Endothelial cell of umbilical vein (primary cell): Measurements from ENCODE around the gene AGFG2. TPM values are rescaled to one million over a fixed set of nuclear protein-coding genes. Genes with fewer than 3 reads are reported as not detected.

Source experiments
- BruUV-seq: library from RNA; stranded (reverse); fragments of 400-500 nt; replicated peaks from 2 replicates; lab custom pipeline; 2021; lab: Mats Ljungman, UMichigan
- CTCF ChIA-PET: fragments of 300-600, 350-600 bp; sonication (Branson Sonifier 250); formaldehyde crosslinking; loops from one replicate; lab custom pipeline; 2021; ENCODE audit warnings: antibody characterized with exemption, inconsistent platforms; lab: Charles Lee
- POLR2A ChIA-PET: fragments of 300-600, 350-600 bp; sonication (Branson Sonifier 250); formaldehyde crosslinking; loops from one replicate; lab custom pipeline; 2021; ENCODE audit warnings: antibody characterized with exemption, inconsistent platforms; lab: Charles Lee
- DNase-seq: peaks from one replicate; pipeline ENCODE4 v3.0.0-alpha.2; 2011; ENCODE audit warnings: low read depth, low spot score
- FAIRE-seq: peaks from 2 replicates; lab custom pipeline; 2011; peaks lifted over from hg19 to GRCh38; lab: Jason Lieb, UNC
- H2AFZ ChIP-seq: 2 replicates; pipeline ENCODE4 v1.6.0; 2012; ENCODE audit warnings: low read depth, low read length, control low read depth, inconsistent platforms
- H3K27ac ChIP-seq: 2 replicates; pipeline ENCODE4 v1.5.1; 2011; ENCODE audit warnings: low read depth, mild to moderate bottlenecking, control low read depth, low read length, moderate library complexity; ENCODE audit not compliant: insufficient read depth
- H3K27me3 ChIP-seq, 2 experiments: 2 replicates each; pipeline versions ENCODE4 v1.6.0 to v1.6.1; 2011; ENCODE audit warnings: low read length in 2 of 2, mixed read lengths in 1 of 2; ENCODE audit not compliant: control insufficient read depth in 2 of 2, insufficient read depth in 2 of 2
- H3K36me3 ChIP-seq, 2 experiments: 2 replicates in 1 of 2; 3 replicates in 1 of 2; pipeline ENCODE4 v1.5.1; 2011; ENCODE audit warnings: low read length in 2 of 2, mild to moderate bottlenecking in 1 of 2, moderate library complexity in 1 of 2; ENCODE audit not compliant: control insufficient read depth in 2 of 2, insufficient read depth in 2 of 2; ENCODE audit errors: extremely low read depth in 1 of 2
- H3K4me1 ChIP-seq: 3 replicates; pipeline ENCODE4 v1.5.1; 2011; ENCODE audit warnings: mild to moderate bottlenecking, low read length; ENCODE audit not compliant: control insufficient read depth, insufficient read depth; ENCODE audit errors: extremely low read depth
- H3K4me2 ChIP-seq: 2 replicates; pipeline ENCODE4 v1.6.1; 2011; ENCODE audit warnings: low read length, control low read depth, mixed read lengths; ENCODE audit not compliant: insufficient read depth
- H3K4me3 ChIP-seq, 3 experiments: fragments of 200-600 bp in 1 of 3; sonication (generic), shearing (Covaris generic) in 1 of 3; replicated peaks in 1 of 3; 2 replicates each; pipeline ENCODE4 v1.5.1; 2011 to 2016; ENCODE audit warnings: control low read depth in 3 of 3, low read length in 3 of 3, mild to moderate bottlenecking in 2 of 3, inconsistent platforms in 1 of 3, low read depth in 1 of 3, moderate library complexity in 1 of 3; ENCODE audit not compliant: insufficient read depth in 1 of 3
- H3K79me2 ChIP-seq: 2 replicates; pipeline ENCODE4 v1.6.0; 2012; ENCODE audit warnings: low read length, inconsistent platforms; ENCODE audit not compliant: control insufficient read depth, insufficient read depth
- H3K9ac ChIP-seq: replicated peaks from 2 replicates; pipeline ENCODE3; 2011; ENCODE audit warnings: low read length, control low read depth; ENCODE audit not compliant: insufficient read depth; ENCODE audit errors: extremely low read depth
- H3K9me1 ChIP-seq: replicated peaks from 3 replicates; pipeline ENCODE4 v1.6.0; 2011; ENCODE audit warnings: mild to moderate bottlenecking, low read length; ENCODE audit not compliant: control insufficient read depth, insufficient read depth; ENCODE audit errors: extremely low read depth
- H3K9me3 ChIP-seq: replicated peaks from 2 replicates; pipeline ENCODE4 v1.5.1; 2012; ENCODE audit warnings: low read length, inconsistent platforms; ENCODE audit not compliant: control insufficient read depth, insufficient read depth
- H4K20me1 ChIP-seq: replicated peaks from 2 replicates; pipeline ENCODE3; 2011; ENCODE audit warnings: mild to moderate bottlenecking, low read length; ENCODE audit not compliant: control insufficient read depth, insufficient read depth; ENCODE audit errors: extremely low read depth
- EZH2 ChIP-seq: IDR thresholded peaks from 2 replicates; pipeline ENCODE4 v1.6.1; 2012; ENCODE audit warnings: borderline replicate concordance, low read depth, mild to moderate bottlenecking, moderate library complexity, low read length, inconsistent platforms; ENCODE audit not compliant: severe bottlenecking
- FOS ChIP-seq: IDR thresholded peaks from 2 replicates; pipeline ENCODE4 v1.6.1; 2011; ENCODE audit warnings: mild to moderate bottlenecking, low read length, moderate library complexity, borderline replicate concordance; ENCODE audit not compliant: insufficient read depth
- JUN ChIP-seq: IDR thresholded peaks from 2 replicates; pipeline ENCODE4 v1.6.1; 2011; ENCODE audit warnings: borderline replicate concordance, low read depth; ENCODE audit not compliant: insufficient read length, insufficient read depth
- MYC ChIP-seq: IDR thresholded peaks from one replicate; pipeline ENCODE4 v1.6.1; 2011; ENCODE audit warnings: mild to moderate bottlenecking, low read depth, low read length
- dilution Hi-C: fragments of 300-500 bp; cut with MboI; formaldehyde crosslinking; loops from one replicate; pipeline ENCODE4 v1.15.0; 2019; ENCODE audit warnings: low sequenced_read_pairs; ENCODE audit not compliant: extremely low pct_ligation_motif_present
- intact Hi-C: fragments of 100-400 bp; cut with micrococcal nuclease; formaldehyde crosslinking; loops from one replicate; pipeline ENCODE4 v1.10.0; 2022
- polyA plus RNA-seq, 4 experiments: library from polyadenylated mRNA; depleted of rRNA in 3 of 4; stranded (reverse) in 3 of 4; unstranded in 1 of 4; fragments of >200 nt; gene quantifications; 2 replicates each; pipeline versions ENCODE4 v1.2.1 to v1.2.3, GENCODE V29; 2011 to 2012; ENCODE audit warnings: missing spikeins in 1 of 4
- total RNA-seq: library from RNA; stranded (reverse); gene quantifications from 2 replicates; pipeline ENCODE4 v1.2.3, GENCODE V29; 2021
- TF ChIP-seq, protein P1 (sequence below), 2 donors: IDR thresholded peaks; 1 replicate in 1 of 2; 2 replicates in 1 of 2; pipeline ENCODE4 v1.5.1; 2011; ENCODE audit warnings: low read length in 2 of 2, mild to moderate bottlenecking in 2 of 2, moderate library complexity in 2 of 2, control low read depth in 1 of 2, inconsistent platforms in 1 of 2, low read depth in 1 of 2; ENCODE audit not compliant: insufficient read depth in 1 of 2; ENCODE audit errors: extremely low read depth in 1 of 2
- TF ChIP-seq, protein P2 (sequence below): IDR thresholded peaks from 2 replicates; pipeline ENCODE4 v1.6.1; 2011; ENCODE audit not compliant: insufficient read depth, insufficient read length

Gene AGFG2
- total and polyA plus RNA-seq, 2 donors (not counting 3 experiments of a cell fraction or from before 2014, with no cell fraction given) = 33.6 to 44.6 TPM

DNA sequence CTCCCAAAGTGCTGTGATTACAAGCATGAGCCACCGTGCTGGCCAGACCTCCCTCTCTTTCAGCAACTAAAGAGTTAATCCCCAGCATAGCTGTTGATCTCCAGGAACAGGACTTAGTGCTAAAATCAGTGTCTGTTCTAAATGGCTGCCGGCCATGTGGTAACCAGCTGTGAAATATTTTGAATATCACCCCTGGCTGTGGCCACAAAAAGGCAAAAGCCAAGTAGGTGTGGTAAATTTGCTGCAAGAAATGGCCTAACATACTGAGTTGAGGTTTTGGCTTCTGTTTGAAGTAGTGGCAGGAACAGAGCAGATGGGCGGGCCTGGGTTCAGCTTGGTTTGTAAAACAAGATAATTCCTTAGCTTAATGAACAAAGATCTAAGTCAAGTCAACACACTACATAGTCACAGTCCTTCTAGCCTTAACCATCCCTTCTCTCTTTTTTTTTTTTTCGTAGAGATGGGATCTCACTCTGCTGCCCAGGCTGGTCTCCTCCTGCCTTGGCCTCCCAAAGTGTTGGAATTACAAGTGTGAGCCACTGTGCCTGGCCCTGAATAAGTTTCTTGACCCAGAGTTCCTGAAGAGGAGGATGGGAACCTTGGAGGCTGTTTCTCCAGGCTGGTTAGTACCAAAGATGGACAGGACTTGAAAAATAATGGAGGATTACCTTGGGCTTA lies 22.7 kb upstream of the AGFG2 start:
- Histone ChIP-seq H3K36me3 (no peaks in the 10 kb centered on the region), H3K4me2 (no peak overlapping the region), H3K27me3 (no peaks in the 10 kb centered on the region), H3K4me3 (no peak overlapping the region), H3K9me1 (no peaks in the 10 kb centered on the region), H2AFZ (no peak overlapping the region), H3K9ac (no peak overlapping the region), H3K27ac (no peak overlapping the region), H3K79me2 (no peaks in the 10 kb centered on the region), H3K9me3 (no peaks in the 10 kb centered on the region), H4K20me1 (no peaks in the 10 kb centered on the region), H3K4me1 (peaks cover 12% of the 10 kb centered on the region)
- DNase-seq = no peak
- FAIRE-seq = no peak
- BruUV-seq = no TSS peak
- dilution Hi-C loops = no loop called here
- TF ChIP-seq MYC = no peak
- TF ChIP-seq, protein P1, sequence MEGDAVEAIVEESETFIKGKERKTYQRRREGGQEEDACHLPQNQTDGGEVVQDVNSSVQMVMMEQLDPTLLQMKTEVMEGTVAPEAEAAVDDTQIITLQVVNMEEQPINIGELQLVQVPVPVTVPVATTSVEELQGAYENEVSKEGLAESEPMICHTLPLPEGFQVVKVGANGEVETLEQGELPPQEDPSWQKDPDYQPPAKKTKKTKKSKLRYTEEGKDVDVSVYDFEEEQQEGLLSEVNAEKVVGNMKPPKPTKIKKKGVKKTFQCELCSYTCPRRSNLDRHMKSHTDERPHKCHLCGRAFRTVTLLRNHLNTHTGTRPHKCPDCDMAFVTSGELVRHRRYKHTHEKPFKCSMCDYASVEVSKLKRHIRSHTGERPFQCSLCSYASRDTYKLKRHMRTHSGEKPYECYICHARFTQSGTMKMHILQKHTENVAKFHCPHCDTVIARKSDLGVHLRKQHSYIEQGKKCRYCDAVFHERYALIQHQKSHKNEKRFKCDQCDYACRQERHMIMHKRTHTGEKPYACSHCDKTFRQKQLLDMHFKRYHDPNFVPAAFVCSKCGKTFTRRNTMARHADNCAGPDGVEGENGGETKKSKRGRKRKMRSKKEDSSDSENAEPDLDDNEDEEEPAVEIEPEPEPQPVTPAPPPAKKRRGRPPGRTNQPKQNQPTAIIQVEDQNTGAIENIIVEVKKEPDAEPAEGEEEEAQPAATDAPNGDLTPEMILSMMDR (IDR thresholded peaks at IDR 0.05; ENCODE audit: extremely low read depth in 1 of 2, insufficient read depth in 1 of 2, low read depth in 1 of 2, low read length in 2 of 2) = no peak
- TF ChIP-seq, protein P2, sequence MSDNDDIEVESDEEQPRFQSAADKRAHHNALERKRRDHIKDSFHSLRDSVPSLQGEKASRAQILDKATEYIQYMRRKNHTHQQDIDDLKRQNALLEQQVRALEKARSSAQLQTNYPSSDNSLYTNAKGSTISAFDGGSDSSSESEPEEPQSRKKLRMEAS = no peak
- TF ChIP-seq FOS = no peak
- TF ChIP-seq EZH2 = no peak
- no peak for TF ChIP-seq JUN
- CTCF ChIA-PET = interaction anchor here (1.1 to 1.4 kb wide), 3 partner anchors 10 to 33 kb away, joined by 4 to 5 read pairs (median 4); no protein-coding TSS in a partner anchor
- POLR2A ChIA-PET = no interaction called here
- intact Hi-C loops = no loop called here
